ENCODE measurements around the gene PC. TPM values are rescaled to one million over a fixed set of nuclear protein-coding genes. Genes with fewer than 3 reads are reported as not detected.

PC gene
- total and polyA plus RNA-seq, 2 experiments from 2014 or later = 18.3 to 21.7 TPM

GRCh38 chr11:66967670-66968425 is 9.7 kb upstream of the PC start:
- Histone ChIP-seq H4K20me1 (replicated peaks; ENCODE audit: insufficient read depth) (no peaks in the 10 kb centered on the region), H2AFZ (no peak overlapping the region), H3K27ac (ENCODE audit: low read depth) (no peak overlapping the region), H3K9me2 (ENCODE audit: insufficient read depth) (no peaks in the 10 kb centered on the region), H3F3A (replicated peaks; ENCODE audit: low read depth) (no peaks in the 10 kb centered on the region), H3K4me3 (no peak overlapping the region), H3K36me3 (ENCODE audit: insufficient read depth) (no peaks in the 10 kb centered on the region), H3K27me3 (ENCODE audit: insufficient read depth) (no peaks in the 10 kb centered on the region), H3K4me2 (no peak overlapping the region), H3K79me2 (replicated peaks; ENCODE audit: insufficient read depth) (no peaks in the 10 kb centered on the region), H3K4me1 (ENCODE audit: insufficient read depth) (no peaks in the 10 kb centered on the region)
- TF ChIP-seq STAT1 (IDR thresholded peaks at IDR 0.05; ENCODE audit: unreplicated experiment) (no peak), CREB1 (CRISPR knock-in tag; IDR thresholded peaks at IDR 0.05; ENCODE audit: low read depth) (no peak), REST (IDR thresholded peaks at IDR 0.05; ENCODE audit: unreplicated experiment) (no peak), EZH2phosphoT487 (IDR thresholded peaks at IDR 0.05; ENCODE audit: unreplicated experiment) (no peak), ZNF114 (CRISPR knock-in tag; IDR thresholded peaks at IDR 0.05) (no peak), EZH2 (IDR thresholded peaks at IDR 0.05; ENCODE audit: low read depth, unreplicated experiment) (no peak), ETS1 (IDR thresholded peaks at IDR 0.05) (no peak), ZNF331 (CRISPR knock-in tag; IDR thresholded peaks at IDR 0.05; ENCODE audit: low read depth) (no peak), JUNB (IDR thresholded peaks at IDR 0.05; ENCODE audit: unreplicated experiment) (no peak), CTCF (conservative IDR thresholded peaks at IDR 0.05; ENCODE audit: low read depth in 2 of 2) (no peak), POLR2AphosphoS5 (IDR thresholded peaks at IDR 0.05; ENCODE audit: low read depth) (no peak)
- no peak overlapping the region for H3K27ac Mint-ChIP-seq
- no peaks in the 10 kb centered on the region for H3K4me1 Mint-ChIP-seq
- no peak for ATAC-seq
- no peaks in the 10 kb centered on the region for H3K36me3 Mint-ChIP-seq (ENCODE audit: low read depth)
- H3K4me3 Mint-ChIP-seq = no peak overlapping the region
- H3K27me3 Mint-ChIP-seq (ENCODE audit: insufficient read depth, low read depth, poor library complexity) = peaks cover 15% of the 10 kb centered on the region
- no peak for DNase-seq (ENCODE audit: low spot score)
- H3K9me3 Mint-ChIP-seq = no peaks in the 10 kb centered on the region; the same call in 2 of the 3 replicates
